NCI-H526 treated with DMSO at 0.1 percent for 48 hours (cell line): Measurements from ENCODE around the gene KCNN1.

Source experiments
- DNase-seq: peaks from one replicate; lab custom pipeline; 2025; lab: John Stamatoyannopoulos, UW

The KCNN1 gene

GRCh38 chr19:17947815-17948513, 18.9 kb upstream of the KCNN1 start:
- peak; percentile 76 for DNase-seq

GRCh38 chr19:17948514-17948900, 18.4 kb upstream of the KCNN1 start:
- DNase-seq: no peak

DNA sequence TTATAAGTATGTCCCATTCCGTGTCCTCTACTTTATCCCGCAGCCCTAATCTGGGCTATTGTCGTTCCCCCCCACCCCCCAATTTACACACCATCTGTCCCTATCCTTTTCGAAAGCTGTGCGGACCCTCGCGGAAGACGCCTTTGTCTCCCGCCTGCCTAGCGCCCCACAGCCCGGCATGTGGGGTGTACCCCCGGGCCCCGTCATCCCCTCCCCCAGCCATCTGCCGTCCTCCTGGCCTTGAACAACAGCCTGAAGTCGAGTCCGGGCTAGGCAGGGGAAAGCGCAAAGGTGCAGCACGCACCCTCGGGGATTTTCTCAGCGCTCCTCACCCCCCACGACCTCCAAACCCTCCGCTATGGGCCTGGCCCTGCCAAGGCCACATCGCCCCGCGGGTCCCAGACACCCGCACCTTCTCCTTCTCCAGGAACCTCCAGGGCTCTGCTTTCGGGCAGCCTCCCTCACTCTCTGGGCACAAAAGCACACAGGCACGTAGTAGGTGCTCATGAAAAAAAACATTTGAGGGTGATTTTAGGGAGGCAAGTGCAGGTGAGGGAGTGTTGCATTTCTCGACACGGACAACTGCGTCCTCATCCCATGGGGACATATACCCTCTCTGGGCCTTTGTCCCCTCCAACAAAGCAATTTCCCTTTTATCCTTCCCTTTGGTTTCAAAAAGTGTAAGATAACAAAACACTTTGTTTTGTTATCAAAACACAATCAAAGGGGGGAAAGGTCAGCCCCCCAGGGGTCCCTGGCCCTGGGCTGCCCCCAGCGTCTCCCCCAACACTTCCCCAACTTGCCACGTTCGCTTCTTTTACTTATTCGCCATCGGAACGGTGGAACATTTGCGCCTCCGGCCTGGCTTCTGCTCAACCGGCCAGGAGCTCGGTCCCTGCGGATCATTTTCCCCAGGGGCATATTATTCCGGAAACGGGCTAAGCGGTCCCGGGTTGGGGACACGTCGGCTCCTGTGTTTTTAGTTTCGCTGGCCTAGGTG, 17.7 kb upstream of the KCNN1 start:
- DNase-seq: no peak

GRCh38 chr19:17949956-17950309, 17.0 kb upstream of the KCNN1 start:
- no peak for DNase-seq

DNA sequence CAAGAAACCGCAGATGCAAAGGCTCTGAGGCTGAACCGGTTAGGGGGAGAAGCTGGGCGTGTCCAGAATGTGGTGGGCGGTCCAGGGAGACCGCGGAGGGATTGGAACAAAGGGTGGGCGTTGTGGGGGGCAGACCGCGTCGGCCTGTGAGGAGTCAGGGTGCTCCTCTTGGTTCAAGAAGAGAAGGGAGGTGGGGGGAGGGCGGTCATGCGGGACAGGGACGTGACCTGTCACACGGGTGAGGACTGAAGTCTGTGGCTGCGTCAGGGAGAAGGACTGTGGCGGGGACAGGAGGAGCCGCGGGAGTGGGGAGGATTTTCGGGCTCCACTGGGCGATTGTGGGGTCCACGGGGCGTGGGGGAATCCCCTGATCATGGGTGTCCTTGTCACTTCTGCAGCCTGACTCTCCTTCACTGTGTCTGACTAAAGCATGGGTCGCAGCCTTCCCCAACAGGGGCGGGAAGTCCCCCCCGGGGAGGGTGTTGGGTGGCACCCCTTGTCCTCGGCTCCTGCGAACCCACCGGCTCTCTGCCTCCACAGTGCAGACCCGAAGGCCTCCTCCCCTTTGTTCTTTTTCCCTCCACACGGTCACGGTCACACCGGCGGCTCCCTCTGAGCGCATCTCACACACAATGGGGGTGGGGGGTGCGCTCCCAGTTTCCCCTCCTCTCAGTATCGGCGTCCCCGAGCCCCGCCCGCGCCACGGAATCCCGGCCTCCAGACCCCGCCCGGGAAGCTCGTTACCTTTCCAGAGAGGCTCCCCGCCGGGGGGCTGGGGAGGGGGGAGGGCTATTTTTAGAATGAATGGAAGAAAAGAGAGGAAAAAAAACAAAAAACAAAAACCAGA, 16.4 kb upstream of the KCNN1 start:
- DNase-seq: no peak

DNA sequence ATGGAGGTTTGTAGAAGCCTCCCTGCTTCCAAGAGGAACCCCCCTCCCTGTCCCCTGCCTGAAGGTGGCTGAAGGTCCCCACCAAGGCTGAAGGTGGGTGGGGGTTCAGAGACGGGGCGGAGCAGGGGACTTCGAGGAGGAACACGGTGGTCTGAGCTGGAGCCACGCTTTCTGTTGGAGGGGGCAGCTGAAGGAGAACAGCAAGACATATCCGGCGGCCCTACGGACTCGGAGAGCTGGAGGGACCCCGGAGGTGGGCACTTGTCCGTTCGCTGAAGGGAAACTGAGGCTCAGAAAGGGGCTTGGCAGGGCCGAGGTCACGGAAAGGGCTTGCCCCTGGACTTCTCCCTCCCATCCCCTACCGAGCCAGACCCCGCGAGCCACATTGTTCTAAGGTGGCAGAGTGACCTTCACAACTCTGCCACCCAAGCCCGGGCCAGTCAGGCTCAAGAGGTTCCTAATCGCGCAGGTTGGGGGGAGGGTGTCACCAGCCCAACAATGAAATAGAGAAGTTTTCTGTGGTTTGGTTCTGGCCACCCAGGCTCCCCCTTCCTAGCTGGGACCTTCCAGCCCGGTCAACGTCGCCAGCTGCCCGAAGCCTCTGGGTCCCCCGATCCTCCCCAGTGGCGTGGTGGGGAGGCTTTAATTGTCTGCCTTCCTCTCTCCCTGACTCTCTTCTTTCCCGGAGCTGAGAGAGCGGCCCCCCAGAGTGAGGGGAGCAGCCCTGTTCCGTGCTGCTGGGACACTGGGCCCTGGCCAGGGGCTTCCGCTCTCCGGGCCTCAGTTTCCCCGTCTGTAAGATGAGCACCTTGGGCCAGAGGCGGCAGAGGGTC, 15.5 kb upstream of the KCNN1 start:
- no peak for DNase-seq

- DNase-seq: no peak
Measured at GRCh38 chr19:17951990-17952976, 14.6 kb upstream of the KCNN1 start.

DNA sequence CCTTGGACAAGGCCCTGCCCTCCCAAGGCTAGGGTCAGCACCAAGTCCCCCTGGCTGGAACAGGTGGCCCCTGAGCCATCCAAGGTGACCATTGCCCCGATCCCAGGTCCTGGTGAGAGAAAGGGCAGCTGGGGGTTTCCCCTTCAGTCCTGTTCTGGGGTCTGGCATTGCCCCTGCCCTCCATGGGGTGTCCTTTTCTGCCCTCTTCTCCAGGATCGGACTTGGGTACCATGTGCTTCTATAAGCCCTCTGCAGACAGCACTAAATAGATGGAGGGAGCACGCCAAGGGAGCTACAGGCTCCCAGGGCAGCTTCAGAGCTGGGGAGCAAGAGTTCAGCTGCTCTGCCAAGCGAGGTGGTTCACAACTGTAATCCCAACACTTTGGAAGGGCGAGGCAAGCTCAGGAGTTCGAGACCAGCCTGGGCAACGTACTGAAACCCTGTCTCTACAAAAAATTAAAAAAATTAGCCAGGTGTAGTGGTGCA, 13.5 kb upstream of the KCNN1 start:
- no peak for DNase-seq

DNA sequence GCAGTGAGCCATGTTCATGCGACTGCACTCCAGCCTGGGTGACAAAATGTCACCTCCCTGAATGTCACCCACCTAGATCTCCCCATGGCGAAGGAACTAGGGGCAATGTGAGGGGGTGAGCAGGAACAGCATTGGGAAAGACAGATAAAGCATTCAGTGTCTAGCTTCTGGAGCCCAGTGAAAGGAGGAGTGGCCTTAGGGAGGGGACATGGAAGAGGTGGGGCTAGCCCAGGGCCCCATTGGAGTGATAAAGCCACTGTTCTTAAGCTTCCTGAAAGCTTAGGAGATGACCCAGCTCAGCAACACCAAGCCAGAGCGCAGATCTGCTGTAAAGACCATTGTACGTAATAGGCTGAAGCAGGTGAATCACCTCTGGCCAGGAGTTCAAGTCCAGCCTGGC, 13.0 kb upstream of the KCNN1 start:
- no peak for DNase-seq

- no peak for DNase-seq
Measured at GRCh38 chr19:17954401-17954800, 12.5 kb upstream of the KCNN1 start.

- no peak for DNase-seq
Measured at GRCh38 chr19:17957149-17957849, 9.6 kb upstream of the KCNN1 start.

GRCh38 chr19:17957885-17958284, 9.0 kb upstream of the KCNN1 start:
- DNase-seq: no peak

DNA sequence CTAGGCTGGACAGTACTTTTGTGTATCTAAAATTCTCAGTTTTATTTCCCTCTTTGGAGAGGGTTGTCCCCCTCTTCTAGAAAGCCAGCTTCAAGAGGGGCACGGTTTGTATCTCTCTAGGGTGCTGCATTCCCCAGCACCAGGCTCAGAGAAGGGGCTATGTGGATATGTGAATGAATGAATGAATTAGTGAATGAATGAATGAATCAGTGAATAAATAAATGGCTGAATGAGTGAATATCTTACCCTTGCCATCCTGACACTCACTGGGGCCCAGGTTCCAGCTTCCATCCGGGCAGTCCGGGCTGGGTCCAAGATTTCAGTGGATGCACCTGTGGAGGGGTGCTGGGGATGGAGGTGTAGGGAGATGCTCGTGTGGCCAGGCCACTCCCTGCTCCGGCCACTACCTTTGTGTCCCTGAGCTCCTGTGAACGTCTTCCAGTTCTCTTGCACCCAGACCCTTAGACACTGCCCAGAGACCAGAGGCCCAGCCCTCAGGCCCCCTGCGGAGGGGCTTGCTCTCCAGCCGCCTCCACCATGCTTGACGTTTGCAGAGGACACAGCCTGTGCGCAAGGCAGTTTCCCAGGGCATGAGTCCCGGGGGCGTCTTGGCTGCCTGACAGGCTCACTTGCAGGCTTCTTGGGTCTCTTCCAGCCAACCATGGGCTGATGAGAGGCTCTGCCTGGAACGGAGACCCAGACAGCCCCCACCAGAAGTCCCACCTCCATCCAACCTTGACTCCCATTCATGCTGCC, 2.8 kb upstream of the KCNN1 start:
- DNase-seq: no peak

GRCh38 chr19:17965370-17966128, 1.4 kb upstream of the KCNN1 start:
- DNase-seq: no peak

DNA sequence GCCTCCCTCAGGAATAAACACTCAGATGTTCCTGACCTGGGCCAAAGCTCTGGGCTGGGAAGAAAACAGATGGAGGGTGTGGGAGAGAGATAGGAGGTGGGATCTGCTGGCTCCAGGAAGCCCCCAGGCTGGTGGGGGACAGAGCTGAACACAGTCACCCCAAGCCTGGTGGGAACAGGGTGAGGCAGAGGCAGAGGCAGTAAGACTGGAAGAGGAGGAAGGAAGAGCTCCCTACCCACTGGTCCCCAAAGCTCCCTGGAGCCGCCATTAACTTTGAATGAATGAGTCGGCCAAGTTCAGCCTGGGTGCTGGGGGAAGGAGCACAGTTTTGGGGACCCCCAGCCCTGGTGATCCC, 801 bp upstream of the KCNN1 start:
- DNase-seq: no peak

GRCh38 chr19:17967257-17968051, 547 bp downstream of the KCNN1 start:
- no peak for DNase-seq

DNA sequence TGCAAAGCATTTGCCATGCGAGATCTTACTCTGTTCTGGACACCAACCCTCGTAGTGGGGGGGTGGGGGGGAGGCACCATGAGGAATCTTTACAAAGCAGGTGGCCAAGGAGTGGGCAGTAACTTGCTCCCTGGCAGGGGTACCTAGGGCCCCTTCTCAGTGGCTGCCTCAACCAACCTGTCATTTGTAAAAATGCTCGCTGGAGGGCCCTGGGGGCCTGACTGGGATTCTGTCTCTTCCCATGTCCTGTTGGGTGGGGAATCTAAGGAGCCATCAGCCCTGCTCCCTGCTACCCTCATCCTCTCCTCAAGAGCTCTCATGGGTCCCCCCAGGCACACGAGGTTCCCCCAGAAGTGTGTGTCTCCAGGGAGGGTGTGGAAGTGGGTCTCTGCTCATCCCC, 1.5 kb downstream of the KCNN1 start:
- DNase-seq: no peak
